GM19023 (cell line): ENCODE measurements around the gene INPP1.

ENCODE experiments used
- ATAC-seq: cut with Tn5 transposase; IDR thresholded peaks from one replicate; pipeline ENCODE4 v1.9.1; 2021; ENCODE audit warnings: mild to moderate bottlenecking, moderate library complexity; ENCODE audit not compliant: unreplicated experiment

Gene INPP1

GRCh38 chr2:190407662-190408537, 64.5 kb downstream of the INPP1 start, which contains the start of gene MFSD6:
Gene MFSD6, plus strand, starts transcription at chr2:190408355. Its CDS starts 27,675 bp downstream, at chr2:190436030.
- peak; percentile 70 for ATAC-seq

- peak; percentile 64 for ATAC-seq
Measured at GRCh38 chr2:190408538-190409271, 65.3 kb downstream of the INPP1 start.

GRCh38 chr2:190409616-190410015, 66.2 kb downstream of the INPP1 start:
- ATAC-seq: no peak

GRCh38 chr2:190410166-190410565, 66.8 kb downstream of the INPP1 start:
- no peak for ATAC-seq

GRCh38 chr2:190412966-190413365, 69.6 kb downstream of the INPP1 start:
- no peak for ATAC-seq

GRCh38 chr2:190413421-190413820, 70.0 kb downstream of the INPP1 start:
- no peak for ATAC-seq

GRCh38 chr2:190415251-190415650, 71.9 kb downstream of the INPP1 start:
- no peak for ATAC-seq

GRCh38 chr2:190415794-190416775, 72.7 kb downstream of the INPP1 start:
- ATAC-seq: no peak

GRCh38 chr2:190417045-190417842, 73.9 kb downstream of the INPP1 start:
- ATAC-seq: no peak

- no peak for ATAC-seq
Measured at GRCh38 chr2:190418727-190419126, 75.3 kb downstream of the INPP1 start.

- no peak for ATAC-seq
Measured at GRCh38 chr2:190420801-190421200, 77.4 kb downstream of the INPP1 start.
